ENCODE measurements around the gene FADD.

The FADD gene

GRCh38 chr11:70230151-70230839 is 27.2 kb downstream of the FADD start:
- in situ Hi-C loops (cut with HindIII; ENCODE audit: low sequenced_read_pairs): no loop called here

GRCh38 chr11:70230840-70231710 is 28.0 kb downstream of the FADD start:
- in situ Hi-C loops (cut with HindIII; ENCODE audit: low sequenced_read_pairs): no loop called here

GRCh38 chr11:70233034-70233433 is 29.9 kb downstream of the FADD start:
- in situ Hi-C loops (cut with HindIII; ENCODE audit: low sequenced_read_pairs): no loop called here

- in situ Hi-C loops (cut with HindIII; ENCODE audit: low sequenced_read_pairs): no loop called here
These were observed 30.4 kb downstream of the FADD start for GRCh38 chr11:70233511-70233934.

GRCh38 chr11:70233962-70234361 is 30.9 kb downstream of the FADD start:
- in situ Hi-C loops (cut with HindIII; ENCODE audit: low sequenced_read_pairs): no loop called here

- in situ Hi-C loops (cut with HindIII; ENCODE audit: low sequenced_read_pairs): no loop called here
These were observed 37.2 kb downstream of the FADD start for GRCh38 chr11:70240337-70240736.

- in situ Hi-C loops (cut with HindIII; ENCODE audit: low sequenced_read_pairs): no loop called here
These were observed 38.6 kb downstream of the FADD start for GRCh38 chr11:70241709-70242108.

GRCh38 chr11:70242885-70243284 is 39.8 kb downstream of the FADD start:
- in situ Hi-C loops (cut with HindIII; ENCODE audit: low sequenced_read_pairs): no loop called here

GRCh38 chr11:70243912-70244652 is 41.0 kb downstream of the FADD start:
- in situ Hi-C loops (cut with HindIII; ENCODE audit: low sequenced_read_pairs): no loop called here

GRCh38 chr11:70244698-70245097 is 41.6 kb downstream of the FADD start:
- in situ Hi-C loops (cut with HindIII; ENCODE audit: low sequenced_read_pairs): no loop called here

- in situ Hi-C loops (cut with HindIII; ENCODE audit: low sequenced_read_pairs): no loop called here
These were observed 43.1 kb downstream of the FADD start for GRCh38 chr11:70246196-70246595.

GRCh38 chr11:70247042-70247709 is 44.1 kb downstream of the FADD start:
- in situ Hi-C loops (cut with HindIII; ENCODE audit: low sequenced_read_pairs): no loop called here

- in situ Hi-C loops (cut with HindIII; ENCODE audit: low sequenced_read_pairs): no loop called here
These were observed 44.6 kb downstream of the FADD start for GRCh38 chr11:70247710-70248072.

- in situ Hi-C loops (cut with HindIII; ENCODE audit: low sequenced_read_pairs): no loop called here
These were observed 48.0 kb downstream of the FADD start for GRCh38 chr11:70250876-70251658.

- in situ Hi-C loops (cut with HindIII; ENCODE audit: low sequenced_read_pairs): no loop called here
These were observed 48.7 kb downstream of the FADD start for GRCh38 chr11:70251659-70252321.

- in situ Hi-C loops (cut with HindIII; ENCODE audit: low sequenced_read_pairs): no loop called here
These were observed 49.7 kb downstream of the FADD start for GRCh38 chr11:70252844-70253243.

- in situ Hi-C loops (cut with HindIII; ENCODE audit: low sequenced_read_pairs): no loop called here
These were observed 52.5 kb downstream of the FADD start for GRCh38 chr11:70255477-70256116.
